HEK293 (cell line): ENCODE data around the gene PCSK5.

ENCODE experiments used
- CTCF ChIA-PET: fragments of 350-600 bp; formaldehyde crosslinking; extraction: SDS; loops from one replicate; lab custom pipeline; 2021; ENCODE audit warnings: antibody characterized with exemption; lab: Yijun Ruan, JAX
- POLR2A ChIA-PET: fragments of 300-600 bp; formaldehyde crosslinking; extraction: SDS; loops from one replicate; lab custom pipeline; 2020; ENCODE audit warnings: antibody characterized with exemption, inconsistent platforms; lab: Yijun Ruan, JAX
- H3K27ac ChIP-seq: fragments of 200-500 bp; sonication (Bioruptor generic); 2 replicates; pipeline ENCODE4 v1.5.1; 2014; ENCODE audit warnings: low read depth, low read length, control low read depth, inconsistent platforms; ENCODE audit errors: extremely low read depth
- H3K36me3 ChIP-seq, 2 experiments: fragments of 200-500 bp in 1 of 2; sonication (Bioruptor generic) in 1 of 2; 1 replicate in 1 of 2; 2 replicates in 1 of 2; pipeline ENCODE4 v1.5.1; 2014 to 2017; ENCODE audit warnings: inconsistent platforms in 2 of 2, low read length in 2 of 2; ENCODE audit not compliant: control insufficient read depth in 2 of 2, insufficient read depth in 1 of 2
- H3K4me1 ChIP-seq: fragments of 200-500 bp; sonication (Bioruptor generic); 2 replicates; pipeline ENCODE4 v1.5.1; 2014; ENCODE audit warnings: mild to moderate bottlenecking, low read length, inconsistent platforms; ENCODE audit not compliant: control insufficient read depth, insufficient read depth
- H3K4me3 ChIP-seq: 2 replicates; pipeline ENCODE4 v1.5.1; 2011; ENCODE audit warnings: low read depth, mild to moderate bottlenecking, control low read depth, low read length, moderate library complexity
- H3K9me3 ChIP-seq: fragments of 200-500 bp; sonication (Bioruptor generic); 2 replicates; pipeline ENCODE4 v1.5.1; 2014; ENCODE audit warnings: low read depth, low read length, inconsistent platforms; ENCODE audit not compliant: control insufficient read depth, insufficient read depth
- BCL11B ChIP-seq: fragments of 450-650 bp; formaldehyde crosslinking; IDR thresholded peaks from 2 replicates; pipeline ENCODE4 v1.5.1; 2016; ENCODE audit warnings: low read depth, missing biosample characterization, missing genetic modification characterization
- EGR2 ChIP-seq: fragments of 450-650 bp; formaldehyde crosslinking; IDR thresholded peaks from 2 replicates; pipeline ENCODE4 v1.5.1; 2016; ENCODE audit warnings: low read depth, missing biosample characterization, missing genetic modification characterization
- GLI2 ChIP-seq: fragments of 450-650 bp; formaldehyde crosslinking; IDR thresholded peaks from 2 replicates; pipeline ENCODE4; 2017; ENCODE audit warnings: missing biosample characterization, missing genetic modification characterization, low read depth, borderline replicate concordance
- PRDM1 ChIP-seq: fragments of 450-650 bp; formaldehyde crosslinking; IDR thresholded peaks from 2 replicates; pipeline ENCODE4; 2016; ENCODE audit warnings: missing biosample characterization, missing genetic modification characterization
- YY1 ChIP-seq: fragments of 450-650 bp; formaldehyde crosslinking; IDR thresholded peaks from 2 replicates; pipeline ENCODE4 v1.5.1; 2018; ENCODE audit warnings: missing biosample characterization, missing genetic modification characterization
- ZBTB17 ChIP-seq: fragments of 450-650 bp; formaldehyde crosslinking; IDR thresholded peaks from 2 replicates; pipeline ENCODE4 v1.5.1; 2016; ENCODE audit warnings: missing biosample characterization, missing genetic modification characterization
- ZNF174 ChIP-seq: fragments of 450-650 bp; formaldehyde crosslinking; IDR thresholded peaks from 2 replicates; pipeline ENCODE4 v1.5.0; 2017; ENCODE audit warnings: missing biosample characterization, mild to moderate bottlenecking, missing genetic modification characterization
- ZNF202 ChIP-seq: fragments of 450-650 bp; formaldehyde crosslinking; IDR thresholded peaks from 2 replicates; pipeline ENCODE4 v1.5.1; 2016; ENCODE audit warnings: missing biosample characterization, missing genetic modification characterization, borderline replicate concordance
- ZNF223 ChIP-seq: fragments of 450-650 bp; formaldehyde crosslinking; IDR thresholded peaks from 2 replicates; pipeline ENCODE4 v1.5.1; 2016; ENCODE audit warnings: missing biosample characterization, missing genetic modification characterization
- ZNF366 ChIP-seq: fragments of 450-650 bp; formaldehyde crosslinking; conservative IDR thresholded peaks from 2 replicates; pipeline ENCODE4 v1.5.1; 2016; ENCODE audit warnings: missing biosample characterization, missing genetic modification characterization
- ZNF37A ChIP-seq: fragments of 450-650 bp; IDR thresholded peaks from 2 replicates; pipeline ENCODE4 v1.5.1; 2018; ENCODE audit warnings: missing biosample characterization, missing genetic modification characterization
- ZNF433 ChIP-seq: fragments of 450-650 bp; formaldehyde crosslinking; IDR thresholded peaks from 2 replicates; pipeline ENCODE4 v1.5.1; 2016; ENCODE audit warnings: missing biosample characterization, missing genetic modification characterization, low read depth
- ZNF544 ChIP-seq: fragments of 450-650 bp; formaldehyde crosslinking; IDR thresholded peaks from 2 replicates; pipeline ENCODE4 v1.5.0; 2017; ENCODE audit warnings: missing biosample characterization, missing genetic modification characterization
- ZNF621 ChIP-seq: fragments of 450-650 bp; formaldehyde crosslinking; IDR thresholded peaks from 2 replicates; pipeline ENCODE4 v1.5.1; 2017; ENCODE audit warnings: missing biosample characterization, missing genetic modification characterization
- ZNF776 ChIP-seq: fragments of 450-650 bp; formaldehyde crosslinking; IDR thresholded peaks from 2 replicates; pipeline ENCODE4 v1.5.0; 2017; ENCODE audit warnings: missing biosample characterization, missing genetic modification characterization, borderline replicate concordance
- TF ChIP-seq, protein P1 (sequence below): fragments of 450-650 bp; formaldehyde crosslinking; IDR thresholded peaks from 2 replicates; pipeline ENCODE4 v1.5.1; 2016; ENCODE audit warnings: missing biosample characterization, missing genetic modification characterization
- TF ChIP-seq, protein P2 (sequence below): fragments of 450-650 bp; formaldehyde crosslinking; IDR thresholded peaks from 2 replicates; pipeline ENCODE4 v1.5.0; 2017; ENCODE audit warnings: missing biosample characterization, missing genetic modification characterization, borderline replicate concordance
- TF ChIP-seq, protein P3 (sequence below): fragments of 450-650 bp; formaldehyde crosslinking; IDR thresholded peaks from 2 replicates; pipeline ENCODE4 v1.5.1; 2017; ENCODE audit warnings: missing biosample characterization, missing genetic modification characterization
- TF ChIP-seq, protein P4 (sequence below): fragments of 450-650 bp; formaldehyde crosslinking; IDR thresholded peaks from 2 replicates; pipeline ENCODE4 v1.5.1; 2016; ENCODE audit warnings: missing biosample characterization, missing genetic modification characterization
- TF ChIP-seq, protein P5 (sequence below): fragments of 450-650 bp; formaldehyde crosslinking; IDR thresholded peaks from 2 replicates; pipeline ENCODE4 v1.5.1; 2016; ENCODE audit warnings: missing biosample characterization, missing genetic modification characterization
- TF ChIP-seq, protein P6 (sequence below): fragments of 450-650 bp; formaldehyde crosslinking; IDR thresholded peaks from 2 replicates; pipeline ENCODE4 v1.5.1; 2016; ENCODE audit warnings: missing biosample characterization, missing genetic modification characterization

Gene PCSK5

DNA sequence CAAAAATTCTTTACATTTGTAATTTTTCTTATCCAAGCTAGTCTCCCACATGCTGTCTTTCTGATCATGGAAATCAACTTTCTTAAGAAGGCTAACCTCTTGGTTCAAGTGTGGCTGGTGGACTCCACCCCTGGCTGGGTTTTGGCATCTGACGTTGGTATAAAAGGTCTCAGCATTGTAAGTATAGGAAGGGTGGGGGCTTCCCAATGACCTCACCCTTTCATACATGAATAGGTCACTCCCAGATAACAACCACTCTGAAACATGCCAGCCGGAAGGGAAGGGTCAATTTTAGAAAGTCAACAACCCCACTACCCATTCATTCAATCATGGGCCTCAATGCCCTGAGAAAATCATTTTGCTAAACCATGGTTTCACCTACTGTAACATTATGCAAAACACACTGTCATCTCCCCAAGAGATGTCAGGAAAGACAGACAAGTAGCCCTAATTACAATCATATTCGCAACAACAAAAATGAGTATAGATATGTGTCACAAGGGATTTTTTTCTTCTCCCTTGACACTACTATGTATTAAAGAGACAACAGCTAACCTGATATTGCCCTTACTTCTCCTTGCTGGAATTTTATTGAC, 31.9 kb upstream of the PCSK5 start:
- TF ChIP-seq ZNF621 (tag by site-specific recombination) (no peak), ZNF174 (tag by site-specific recombination) (no peak), BCL11B (no peak), ZNF776 (tag by site-specific recombination) (no peak), ZNF433 (tag by site-specific recombination) (no peak), PRDM1 (tag by site-specific recombination) (no peak), YY1 (tag by site-specific recombination) (no peak), GLI2 (no peak), EGR2 (tag by site-specific recombination) (no peak), ZBTB17 (tag by site-specific recombination) (no peak), ZNF544 (tag by site-specific recombination) (no peak), ZNF37A (no peak)
- TF ChIP-seq, protein P1, sequence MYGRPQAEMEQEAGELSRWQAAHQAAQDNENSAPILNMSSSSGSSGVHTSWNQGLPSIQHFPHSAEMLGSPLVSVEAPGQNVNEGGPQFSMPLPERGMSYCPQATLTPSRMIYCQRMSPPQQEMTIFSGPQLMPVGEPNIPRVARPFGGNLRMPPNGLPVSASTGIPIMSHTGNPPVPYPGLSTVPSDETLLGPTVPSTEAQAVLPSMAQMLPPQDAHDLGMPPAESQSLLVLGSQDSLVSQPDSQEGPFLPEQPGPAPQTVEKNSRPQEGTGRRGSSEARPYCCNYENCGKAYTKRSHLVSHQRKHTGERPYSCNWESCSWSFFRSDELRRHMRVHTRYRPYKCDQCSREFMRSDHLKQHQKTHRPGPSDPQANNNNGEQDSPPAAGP = no peak
- TF ChIP-seq, protein P2, sequence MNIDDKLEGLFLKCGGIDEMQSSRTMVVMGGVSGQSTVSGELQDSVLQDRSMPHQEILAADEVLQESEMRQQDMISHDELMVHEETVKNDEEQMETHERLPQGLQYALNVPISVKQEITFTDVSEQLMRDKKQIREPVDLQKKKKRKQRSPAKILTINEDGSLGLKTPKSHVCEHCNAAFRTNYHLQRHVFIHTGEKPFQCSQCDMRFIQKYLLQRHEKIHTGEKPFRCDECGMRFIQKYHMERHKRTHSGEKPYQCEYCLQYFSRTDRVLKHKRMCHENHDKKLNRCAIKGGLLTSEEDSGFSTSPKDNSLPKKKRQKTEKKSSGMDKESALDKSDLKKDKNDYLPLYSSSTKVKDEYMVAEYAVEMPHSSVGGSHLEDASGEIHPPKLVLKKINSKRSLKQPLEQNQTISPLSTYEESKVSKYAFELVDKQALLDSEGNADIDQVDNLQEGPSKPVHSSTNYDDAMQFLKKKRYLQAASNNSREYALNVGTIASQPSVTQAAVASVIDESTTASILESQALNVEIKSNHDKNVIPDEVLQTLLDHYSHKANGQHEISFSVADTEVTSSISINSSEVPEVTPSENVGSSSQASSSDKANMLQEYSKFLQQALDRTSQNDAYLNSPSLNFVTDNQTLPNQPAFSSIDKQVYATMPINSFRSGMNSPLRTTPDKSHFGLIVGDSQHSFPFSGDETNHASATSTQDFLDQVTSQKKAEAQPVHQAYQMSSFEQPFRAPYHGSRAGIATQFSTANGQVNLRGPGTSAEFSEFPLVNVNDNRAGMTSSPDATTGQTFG (tag by site-specific recombination) = no peak
- TF ChIP-seq, protein P3, sequence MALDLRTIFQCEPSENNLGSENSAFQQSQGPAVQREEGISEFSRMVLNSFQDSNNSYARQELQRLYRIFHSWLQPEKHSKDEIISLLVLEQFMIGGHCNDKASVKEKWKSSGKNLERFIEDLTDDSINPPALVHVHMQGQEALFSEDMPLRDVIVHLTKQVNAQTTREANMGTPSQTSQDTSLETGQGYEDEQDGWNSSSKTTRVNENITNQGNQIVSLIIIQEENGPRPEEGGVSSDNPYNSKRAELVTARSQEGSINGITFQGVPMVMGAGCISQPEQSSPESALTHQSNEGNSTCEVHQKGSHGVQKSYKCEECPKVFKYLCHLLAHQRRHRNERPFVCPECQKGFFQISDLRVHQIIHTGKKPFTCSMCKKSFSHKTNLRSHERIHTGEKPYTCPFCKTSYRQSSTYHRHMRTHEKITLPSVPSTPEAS = no peak
- TF ChIP-seq, protein P4, sequence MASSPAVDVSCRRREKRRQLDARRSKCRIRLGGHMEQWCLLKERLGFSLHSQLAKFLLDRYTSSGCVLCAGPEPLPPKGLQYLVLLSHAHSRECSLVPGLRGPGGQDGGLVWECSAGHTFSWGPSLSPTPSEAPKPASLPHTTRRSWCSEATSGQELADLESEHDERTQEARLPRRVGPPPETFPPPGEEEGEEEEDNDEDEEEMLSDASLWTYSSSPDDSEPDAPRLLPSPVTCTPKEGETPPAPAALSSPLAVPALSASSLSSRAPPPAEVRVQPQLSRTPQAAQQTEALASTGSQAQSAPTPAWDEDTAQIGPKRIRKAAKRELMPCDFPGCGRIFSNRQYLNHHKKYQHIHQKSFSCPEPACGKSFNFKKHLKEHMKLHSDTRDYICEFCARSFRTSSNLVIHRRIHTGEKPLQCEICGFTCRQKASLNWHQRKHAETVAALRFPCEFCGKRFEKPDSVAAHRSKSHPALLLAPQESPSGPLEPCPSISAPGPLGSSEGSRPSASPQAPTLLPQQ = no peak
- Histone ChIP-seq H3K4me1 (no peaks in the 10 kb centered on the region), H3K36me3 (no peaks in the 10 kb centered on the region), H3K4me3 (no peak overlapping the region), H3K9me3 (no peaks in the 10 kb centered on the region), H3K27ac (no peak overlapping the region)
- ChIA-PET CTCF (interaction anchor here (0.7 kb wide), 3 partner anchors 31 to 440 kb away, joined by 4 to 5 read pairs (median 4); no protein-coding TSS in a partner anchor), POLR2A (no interaction called here)

DNA sequence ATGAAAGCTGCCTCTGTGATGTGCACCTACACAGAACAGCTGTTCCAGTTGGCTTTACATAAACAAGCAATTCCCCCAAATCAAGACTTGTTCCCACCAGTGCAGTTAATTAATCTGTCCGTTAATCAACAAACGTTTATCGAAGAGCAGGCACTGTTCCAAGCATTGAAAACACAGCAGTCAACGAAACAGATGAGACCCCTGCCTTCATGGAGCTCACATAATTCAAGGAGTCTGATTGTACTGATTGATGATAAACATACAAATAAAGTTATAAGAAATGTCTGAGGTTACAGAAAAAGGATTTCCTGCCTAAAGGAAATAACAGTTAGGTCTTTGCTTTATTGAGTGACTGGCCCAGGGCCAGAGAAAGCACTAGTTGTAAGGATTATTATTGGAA, 26.2 kb upstream of the PCSK5 start:
- Histone ChIP-seq H3K9me3 (no peaks in the 10 kb centered on the region), H3K4me1 (no peaks in the 10 kb centered on the region), H3K36me3 (no peaks in the 10 kb centered on the region), H3K27ac (no peak overlapping the region), H3K4me3 (no peak overlapping the region)
- TF ChIP-seq ZNF202 (tag by site-specific recombination) (no peak), ZNF223 (tag by site-specific recombination) (no peak), ZNF366 (no peak)
- TF ChIP-seq, protein P5, sequence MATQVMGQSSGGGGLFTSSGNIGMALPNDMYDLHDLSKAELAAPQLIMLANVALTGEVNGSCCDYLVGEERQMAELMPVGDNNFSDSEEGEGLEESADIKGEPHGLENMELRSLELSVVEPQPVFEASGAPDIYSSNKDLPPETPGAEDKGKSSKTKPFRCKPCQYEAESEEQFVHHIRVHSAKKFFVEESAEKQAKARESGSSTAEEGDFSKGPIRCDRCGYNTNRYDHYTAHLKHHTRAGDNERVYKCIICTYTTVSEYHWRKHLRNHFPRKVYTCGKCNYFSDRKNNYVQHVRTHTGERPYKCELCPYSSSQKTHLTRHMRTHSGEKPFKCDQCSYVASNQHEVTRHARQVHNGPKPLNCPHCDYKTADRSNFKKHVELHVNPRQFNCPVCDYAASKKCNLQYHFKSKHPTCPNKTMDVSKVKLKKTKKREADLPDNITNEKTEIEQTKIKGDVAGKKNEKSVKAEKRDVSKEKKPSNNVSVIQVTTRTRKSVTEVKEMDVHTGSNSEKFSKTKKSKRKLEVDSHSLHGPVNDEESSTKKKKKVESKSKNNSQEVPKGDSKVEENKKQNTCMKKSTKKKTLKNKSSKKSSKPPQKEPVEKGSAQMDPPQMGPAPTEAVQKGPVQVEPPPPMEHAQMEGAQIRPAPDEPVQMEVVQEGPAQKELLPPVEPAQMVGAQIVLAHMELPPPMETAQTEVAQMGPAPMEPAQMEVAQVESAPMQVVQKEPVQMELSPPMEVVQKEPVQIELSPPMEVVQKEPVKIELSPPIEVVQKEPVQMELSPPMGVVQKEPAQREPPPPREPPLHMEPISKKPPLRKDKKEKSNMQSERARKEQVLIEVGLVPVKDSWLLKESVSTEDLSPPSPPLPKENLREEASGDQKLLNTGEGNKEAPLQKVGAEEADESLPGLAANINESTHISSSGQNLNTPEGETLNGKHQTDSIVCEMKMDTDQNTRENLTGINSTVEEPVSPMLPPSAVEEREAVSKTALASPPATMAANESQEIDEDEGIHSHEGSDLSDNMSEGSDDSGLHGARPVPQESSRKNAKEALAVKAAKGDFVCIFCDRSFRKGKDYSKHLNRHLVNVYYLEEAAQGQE = no peak
- TF ChIP-seq, protein P2 (tag by site-specific recombination) = no peak
- TF ChIP-seq, protein P6, sequence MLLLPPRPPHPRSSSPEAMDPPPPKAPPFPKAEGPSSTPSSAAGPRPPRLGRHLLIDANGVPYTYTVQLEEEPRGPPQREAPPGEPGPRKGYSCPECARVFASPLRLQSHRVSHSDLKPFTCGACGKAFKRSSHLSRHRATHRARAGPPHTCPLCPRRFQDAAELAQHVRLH (tag by site-specific recombination) = no peak
- ChIA-PET POLR2A (interaction anchor here (1.6 kb wide), 1 partner anchor 26 kb away, joined by 4 read pairs; the partner anchor contains the start of gene PCSK5), CTCF (interaction anchor here (0.6 to 3.3 kb wide), 9 partner anchors 9 to 599 kb away, joined by 3 to 17 read pairs (median 3); partner anchors contain the start of gene PCSK5)
